AG09309 (cell line): Measurements from ENCODE around the gene C1QTNF3.

Experiments
- DNase-seq: peaks from one replicate; pipeline ENCODE4 v3.0.0-alpha.2; 2010; ENCODE audit warnings: low read depth
- H3K4me3 ChIP-seq: 2 replicates; pipeline ENCODE4 v1.5.1; 2011; ENCODE audit warnings: mild to moderate bottlenecking, low read depth, low read length, moderate library complexity; ENCODE audit not compliant: control insufficient read depth
- TF ChIP-seq, protein P1 (sequence below): IDR thresholded peaks from 2 replicates; pipeline ENCODE4 v1.5.1; 2011; ENCODE audit warnings: mild to moderate bottlenecking, low read depth, low read length, inconsistent platforms; ENCODE audit not compliant: insufficient read depth, control insufficient read depth; ENCODE audit errors: missing control alignments

C1QTNF3 gene

DNA sequence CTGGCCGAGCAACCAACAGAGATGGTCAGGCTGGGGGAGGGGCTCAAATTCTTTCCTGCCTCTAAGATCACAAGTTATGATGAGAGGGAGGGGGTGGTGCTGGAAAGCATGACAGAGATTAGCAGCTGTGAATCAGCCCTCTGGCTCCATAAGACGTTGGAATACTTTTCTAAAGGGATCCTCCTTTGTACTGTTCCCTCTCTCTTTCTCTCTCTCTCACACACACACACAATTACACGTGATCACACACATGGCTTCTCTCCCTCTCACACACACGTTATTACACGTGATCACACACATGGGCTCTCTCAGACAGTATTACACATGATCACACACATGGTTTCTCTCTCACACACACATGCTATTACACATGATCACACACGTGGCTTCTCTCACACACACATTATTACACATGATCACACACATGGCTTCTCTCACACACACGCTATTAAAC lies 58.3 kb downstream of the C1QTNF3 start, which contains the start of gene SLC45A2:
Gene SLC45A2 (minus strand): TSS at position 23 of the 454 bp plus-strand sequence. CDS start 110 bp downstream, outside the sequence.
- no peak within 1 kb of the TSS for H3K4me3 ChIP-seq
- TF ChIP-seq, protein P1, sequence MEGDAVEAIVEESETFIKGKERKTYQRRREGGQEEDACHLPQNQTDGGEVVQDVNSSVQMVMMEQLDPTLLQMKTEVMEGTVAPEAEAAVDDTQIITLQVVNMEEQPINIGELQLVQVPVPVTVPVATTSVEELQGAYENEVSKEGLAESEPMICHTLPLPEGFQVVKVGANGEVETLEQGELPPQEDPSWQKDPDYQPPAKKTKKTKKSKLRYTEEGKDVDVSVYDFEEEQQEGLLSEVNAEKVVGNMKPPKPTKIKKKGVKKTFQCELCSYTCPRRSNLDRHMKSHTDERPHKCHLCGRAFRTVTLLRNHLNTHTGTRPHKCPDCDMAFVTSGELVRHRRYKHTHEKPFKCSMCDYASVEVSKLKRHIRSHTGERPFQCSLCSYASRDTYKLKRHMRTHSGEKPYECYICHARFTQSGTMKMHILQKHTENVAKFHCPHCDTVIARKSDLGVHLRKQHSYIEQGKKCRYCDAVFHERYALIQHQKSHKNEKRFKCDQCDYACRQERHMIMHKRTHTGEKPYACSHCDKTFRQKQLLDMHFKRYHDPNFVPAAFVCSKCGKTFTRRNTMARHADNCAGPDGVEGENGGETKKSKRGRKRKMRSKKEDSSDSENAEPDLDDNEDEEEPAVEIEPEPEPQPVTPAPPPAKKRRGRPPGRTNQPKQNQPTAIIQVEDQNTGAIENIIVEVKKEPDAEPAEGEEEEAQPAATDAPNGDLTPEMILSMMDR = no peak

DNA sequence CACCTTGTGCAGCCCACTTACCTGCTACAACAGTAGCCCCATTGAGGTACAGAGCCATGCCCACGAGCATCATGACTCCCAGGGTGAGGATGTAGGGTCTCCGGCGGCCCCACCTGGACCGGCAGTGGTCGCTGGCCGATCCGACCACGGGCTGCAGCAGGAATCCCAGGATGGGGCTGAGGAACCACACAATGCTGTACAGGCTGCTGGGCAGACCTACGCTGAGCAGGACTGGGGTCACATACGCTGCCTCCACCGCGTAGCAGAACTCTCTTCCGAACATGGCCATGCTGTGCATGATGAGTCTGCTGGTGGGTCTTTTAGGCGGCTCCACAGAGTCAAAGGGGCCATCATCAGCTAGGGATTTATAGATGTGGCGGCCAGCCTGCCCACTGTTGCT lies 58.8 kb downstream of the C1QTNF3 start:
- no peak for DNase-seq
- TF ChIP-seq, protein P1 = no peak
- no peak overlapping the region for H3K4me3 ChIP-seq

More for the DNA sequence above, 58.3 kb downstream of the C1QTNF3 start, which contains the start of gene SLC45A2:
- no peak for DNase-seq

GRCh38 chr5:33981408-33982162 lies 61.4 kb downstream of the C1QTNF3 start:
- no peak for DNase-seq
- H3K4me3 ChIP-seq = no peak overlapping the region
- TF ChIP-seq, protein P1 = no peak

- TF ChIP-seq, protein P1 = no peak
- no peak for DNase-seq
- H3K4me3 ChIP-seq = no peak overlapping the region
Measured at GRCh38 chr5:33980030-33980429, 63.0 kb downstream of the C1QTNF3 start.

DNA sequence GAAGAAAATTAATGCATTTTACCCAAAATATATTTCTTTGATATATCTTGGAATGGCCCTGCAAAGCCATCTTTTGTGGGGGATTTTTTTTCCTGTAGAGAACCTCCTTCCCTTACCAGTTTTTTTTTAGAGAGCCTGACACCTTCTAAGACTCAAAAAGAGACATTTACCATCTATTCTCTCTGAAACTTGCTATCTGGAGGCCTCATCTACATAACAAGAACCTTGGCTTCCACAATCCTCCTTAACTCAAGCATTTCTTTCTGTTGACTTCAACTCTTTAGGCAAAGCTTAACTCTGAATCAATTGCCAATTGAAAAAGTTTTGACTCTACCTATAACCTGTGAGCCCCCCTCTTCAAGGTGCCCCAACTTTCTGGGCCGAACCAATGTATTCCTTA lies 64.7 kb downstream of the C1QTNF3 start:
- no peak overlapping the region for H3K4me3 ChIP-seq
- TF ChIP-seq, protein P1 = no peak
- no peak for DNase-seq

DNA sequence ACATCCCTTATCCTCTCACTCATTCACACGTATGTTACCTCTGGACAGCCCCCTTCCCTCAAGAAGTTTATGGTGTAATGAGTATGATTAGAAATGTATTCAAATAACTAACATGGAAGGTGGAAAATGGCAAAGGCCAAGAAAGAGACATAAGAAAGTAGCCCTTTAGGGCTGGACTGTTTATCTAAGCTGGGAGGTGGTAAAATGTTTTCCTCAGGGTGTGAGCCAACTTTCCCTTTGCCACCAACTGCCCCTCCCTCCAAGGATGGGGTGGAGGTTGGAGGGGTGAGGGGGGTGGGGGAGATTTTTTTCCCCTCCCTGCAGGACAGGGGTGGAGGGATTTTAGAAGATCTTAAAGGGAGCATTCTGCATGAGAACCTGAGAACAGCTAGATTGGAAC lies 66.7 kb downstream of the C1QTNF3 start:
- no peak for DNase-seq
- TF ChIP-seq, protein P1 = no peak
- H3K4me3 ChIP-seq = no peak overlapping the region
